K562 (cell line): ENCODE measurements around the gene PLPP1.

Experiments
- CBX2 ChIP-seq: fragments of 200-600 bp; sonication (generic); IDR thresholded peaks from one replicate; pipeline ENCODE4 v1.6.1; 2012; ENCODE audit warnings: mild to moderate bottlenecking, low read length, inconsistent platforms; ENCODE audit not compliant: insufficient read depth, poor library complexity, severe bottlenecking
- CTCF ChIP-seq, 3 experiments: IDR thresholded peaks in 2 of 3; conservative IDR thresholded peaks in 1 of 3; 2 replicates each; pipeline ENCODE4 v1.5.1; 2011 to 2012; ENCODE audit warnings: low read length in 3 of 3, mild to moderate bottlenecking in 3 of 3, control low read depth in 2 of 3, improper control_type of control experiment in 1 of 3, inconsistent platforms in 1 of 3, low read depth in 1 of 3, mixed read lengths in 1 of 3, moderate library complexity in 1 of 3; ENCODE audit not compliant: insufficient read depth in 2 of 3
- JUND ChIP-seq, 2 experiments: IDR thresholded peaks; 2 replicates in 1 of 2; 3 replicates in 1 of 2; pipeline ENCODE4 v1.6.1; 2011; ENCODE audit warnings: borderline replicate concordance in 2 of 2, low read depth in 2 of 2, low read length in 2 of 2, improper control_type of control experiment in 1 of 2, missing biosample characterization in 1 of 2, missing genetic modification characterization in 1 of 2, missing genetic modification reagents in 1 of 2
- NFRKB ChIP-seq: fragments of 450-650 bp; IDR thresholded peaks from 2 replicates; pipeline ENCODE4 v1.6.1; 2016; ENCODE audit warnings: low read depth
- POLR2A ChIP-seq: fragments of 450-650 bp; conservative IDR thresholded peaks from 2 replicates; pipeline ENCODE4 v1.6.1; 2016
- PTBP1 ChIP-seq: fragments of 200-400 bp; formaldehyde crosslinking; IDR thresholded peaks from 2 replicates; pipeline ENCODE4 v1.6.1; 2017; ENCODE audit warnings: low read depth, low read length
- RAD21 ChIP-seq, 2 experiments: fragments of 250-450 bp in 1 of 2; fragments of 450-650 bp in 1 of 2; sonication (Bioruptor Pico) in 1 of 2; formaldehyde crosslinking in 1 of 2; IDR thresholded peaks in 1 of 2; conservative IDR thresholded peaks in 1 of 2; 2 replicates each; pipeline versions ENCODE4 v1.4.0 to v1.8.0; 2020 to 2022; ENCODE audit warnings: mild to moderate bottlenecking in 2 of 2, moderate library complexity in 1 of 2
- TAF7 ChIP-seq: fragments of 450-650 bp; IDR thresholded peaks from 2 replicates; pipeline ENCODE4 v1.6.1; 2016; ENCODE audit warnings: missing genetic modification characterization, missing compliant biosample characterization
- TEAD1 ChIP-seq, 2 experiments: fragments of 450-650 bp in 1 of 2; sonication (generic) in 1 of 2; formaldehyde crosslinking; IDR thresholded peaks; 2 replicates each; pipeline versions ENCODE4 v1.4.0 to v1.8.0; 2020 to 2022; ENCODE audit warnings: mild to moderate bottlenecking in 2 of 2, missing genetic modification reagents in 1 of 2
- TSC22D4 ChIP-seq: fragments of 450-650 bp; IDR thresholded peaks from 2 replicates; pipeline ENCODE4 v1.6.1; 2016; ENCODE audit warnings: missing genetic modification characterization, missing biosample characterization, control low read depth
- TF ChIP-seq, protein P1 (sequence below): fragments of 450-650 bp; formaldehyde crosslinking; IDR thresholded peaks from 2 replicates; pipeline ENCODE4 v1.4.0; 2022; ENCODE audit warnings: missing genetic modification characterization
- TF ChIP-seq, protein P2 (sequence below), 2 experiments: fragments of 450-650 bp; formaldehyde crosslinking in 1 of 2; IDR thresholded peaks; 2 replicates each; pipeline versions ENCODE4 v1.4.0 to v1.6.1; 2014 to 2020; ENCODE audit warnings: mild to moderate bottlenecking in 2 of 2, borderline replicate concordance in 1 of 2, low read depth in 1 of 2

- TF ChIP-seq CBX2, result no peak
- TF ChIP-seq TAF7 (tag), result no peak
- TF ChIP-seq, protein P1, sequence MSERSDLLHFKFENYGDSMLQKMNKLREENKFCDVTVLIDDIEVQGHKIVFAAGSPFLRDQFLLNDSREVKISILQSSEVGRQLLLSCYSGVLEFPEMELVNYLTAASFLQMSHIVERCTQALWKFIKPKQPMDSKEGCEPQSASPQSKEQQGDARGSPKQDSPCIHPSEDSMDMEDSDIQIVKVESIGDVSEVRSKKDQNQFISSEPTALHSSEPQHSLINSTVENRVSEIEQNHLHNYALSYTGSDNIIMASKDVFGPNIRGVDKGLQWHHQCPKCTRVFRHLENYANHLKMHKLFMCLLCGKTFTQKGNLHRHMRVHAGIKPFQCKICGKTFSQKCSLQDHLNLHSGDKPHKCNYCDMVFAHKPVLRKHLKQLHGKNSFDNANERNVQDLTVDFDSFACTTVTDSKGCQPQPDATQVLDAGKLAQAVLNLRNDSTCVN (CRISPR knock-in tag), result no peak
- TF ChIP-seq RAD21 (CRISPR knock-in tag; conservative IDR thresholded peaks at IDR 0.05 in 1 of 2, IDR thresholded peaks at IDR 0.05 in 1 of 2), result no peak
- TF ChIP-seq PTBP1, result no peak
- TF ChIP-seq CTCF (IDR thresholded peaks at IDR 0.05 in 2 of 3, conservative IDR thresholded peaks at IDR 0.05 in 1 of 3; ENCODE audit: insufficient read depth in 2 of 3, low read depth in 1 of 3, low read length in 3 of 3), result no peak
- TF ChIP-seq NFRKB, result no peak
- no peak for TF ChIP-seq JUND (IDR thresholded peaks at IDR 0.05; ENCODE audit: borderline replicate concordance, low read depth, low read length)
- TF ChIP-seq JUND (tag; IDR thresholded peaks at IDR 0.05; ENCODE audit: borderline replicate concordance, low read depth, low read length), result no peak
- TF ChIP-seq POLR2A, result no peak
- TF ChIP-seq, protein P2, sequence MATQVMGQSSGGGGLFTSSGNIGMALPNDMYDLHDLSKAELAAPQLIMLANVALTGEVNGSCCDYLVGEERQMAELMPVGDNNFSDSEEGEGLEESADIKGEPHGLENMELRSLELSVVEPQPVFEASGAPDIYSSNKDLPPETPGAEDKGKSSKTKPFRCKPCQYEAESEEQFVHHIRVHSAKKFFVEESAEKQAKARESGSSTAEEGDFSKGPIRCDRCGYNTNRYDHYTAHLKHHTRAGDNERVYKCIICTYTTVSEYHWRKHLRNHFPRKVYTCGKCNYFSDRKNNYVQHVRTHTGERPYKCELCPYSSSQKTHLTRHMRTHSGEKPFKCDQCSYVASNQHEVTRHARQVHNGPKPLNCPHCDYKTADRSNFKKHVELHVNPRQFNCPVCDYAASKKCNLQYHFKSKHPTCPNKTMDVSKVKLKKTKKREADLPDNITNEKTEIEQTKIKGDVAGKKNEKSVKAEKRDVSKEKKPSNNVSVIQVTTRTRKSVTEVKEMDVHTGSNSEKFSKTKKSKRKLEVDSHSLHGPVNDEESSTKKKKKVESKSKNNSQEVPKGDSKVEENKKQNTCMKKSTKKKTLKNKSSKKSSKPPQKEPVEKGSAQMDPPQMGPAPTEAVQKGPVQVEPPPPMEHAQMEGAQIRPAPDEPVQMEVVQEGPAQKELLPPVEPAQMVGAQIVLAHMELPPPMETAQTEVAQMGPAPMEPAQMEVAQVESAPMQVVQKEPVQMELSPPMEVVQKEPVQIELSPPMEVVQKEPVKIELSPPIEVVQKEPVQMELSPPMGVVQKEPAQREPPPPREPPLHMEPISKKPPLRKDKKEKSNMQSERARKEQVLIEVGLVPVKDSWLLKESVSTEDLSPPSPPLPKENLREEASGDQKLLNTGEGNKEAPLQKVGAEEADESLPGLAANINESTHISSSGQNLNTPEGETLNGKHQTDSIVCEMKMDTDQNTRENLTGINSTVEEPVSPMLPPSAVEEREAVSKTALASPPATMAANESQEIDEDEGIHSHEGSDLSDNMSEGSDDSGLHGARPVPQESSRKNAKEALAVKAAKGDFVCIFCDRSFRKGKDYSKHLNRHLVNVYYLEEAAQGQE (IDR thresholded peaks at IDR 0.05; ENCODE audit: borderline replicate concordance), result no peak
- TF ChIP-seq, protein P2 (CRISPR knock-in tag; IDR thresholded peaks at IDR 0.05; ENCODE audit: low read depth), result no peak
- TF ChIP-seq TEAD1 (CRISPR knock-in tag; IDR thresholded peaks at IDR 0.05), result no peak
- no peak for TF ChIP-seq TSC22D4 (tag)
Measured at GRCh38 chr5:55576661-55577060, 41.9 kb upstream of the PLPP1 start.
